HG03097 (cell line): Measurements from ENCODE around the gene SNTG2.
"Not testable (repeated sequence)": the region's sequence is repeated elsewhere in the genome, so short reads cannot be mapped to it uniquely, and the experiment has no call there.

Experiments used
- ATAC-seq: cut with Tn5 transposase; IDR thresholded peaks from one replicate; pipeline ENCODE4 v1.9.1; 2021; ENCODE audit not compliant: unreplicated experiment, low FRiP score

Gene SNTG2

DNA sequence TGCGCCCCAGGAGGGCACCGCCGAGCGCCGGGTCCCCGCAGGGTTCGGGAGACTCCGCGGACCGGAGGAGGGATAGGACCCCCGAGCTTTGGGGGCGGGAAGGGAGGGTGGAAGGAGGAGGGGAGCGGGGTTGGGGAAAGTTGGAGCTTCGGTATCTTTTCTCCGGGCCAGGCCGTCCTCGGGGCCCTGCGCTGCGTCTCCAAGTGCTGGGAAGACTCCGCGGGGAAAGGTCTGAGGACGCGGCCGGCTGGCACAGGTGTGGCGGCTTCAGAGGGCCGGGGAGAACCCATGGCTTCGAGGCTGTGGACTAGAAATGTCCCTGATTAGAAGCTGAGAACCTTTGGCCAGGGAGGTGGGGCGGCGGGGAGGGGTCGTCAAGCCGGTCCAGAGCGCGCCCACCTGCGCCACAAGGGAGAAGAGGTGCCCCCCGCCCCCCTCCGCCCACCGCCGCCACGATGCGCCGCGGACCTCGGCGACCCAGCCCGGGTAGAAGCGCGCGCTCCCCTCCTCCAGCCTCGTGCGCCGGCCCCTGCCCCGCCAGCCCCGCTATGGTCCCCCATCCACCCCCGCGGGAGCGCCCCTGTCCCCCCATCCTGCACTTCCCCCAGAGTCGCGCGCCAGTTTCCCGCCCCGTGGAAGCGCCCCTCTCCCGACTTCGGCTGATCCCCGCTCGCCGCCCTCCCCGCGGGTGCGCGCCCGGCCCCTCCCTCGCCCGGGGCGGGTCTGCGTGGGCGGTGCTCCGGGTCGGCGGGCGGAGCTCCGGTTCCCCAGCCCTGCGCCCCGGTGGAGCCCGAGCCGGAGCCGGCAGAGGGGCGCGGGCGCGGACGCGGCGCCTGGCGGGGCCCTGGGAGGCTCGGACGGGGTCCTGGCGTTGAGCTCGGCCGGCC, at the start of gene SNTG2:
TSS of gene SNTG2 (plus strand) at position 770 of the 887 bp plus-strand sequence. CDS start 148 bp downstream, outside the sequence.
- no peak for ATAC-seq

DNA sequence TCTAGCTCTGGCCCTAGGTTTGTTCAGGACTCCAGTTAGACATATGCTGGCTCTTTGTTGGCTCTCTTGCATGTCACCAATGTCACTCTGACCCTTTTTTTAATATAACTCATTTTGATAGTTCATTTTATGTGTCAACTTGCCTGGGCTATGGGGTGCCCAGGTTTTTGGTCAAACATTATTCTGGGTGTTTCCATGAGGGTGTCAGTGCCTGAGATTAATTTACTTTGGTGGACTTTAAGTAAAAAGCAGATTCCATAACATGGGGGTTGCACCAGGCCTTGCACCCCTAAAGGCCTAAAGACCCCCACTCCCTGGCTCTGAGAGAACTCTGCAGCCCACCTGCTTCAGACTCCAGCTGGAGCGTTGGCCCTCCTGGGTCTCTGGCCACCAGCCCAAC, 48.1 kb upstream of the SNTG2 start:
- ATAC-seq, result no peak

DNA sequence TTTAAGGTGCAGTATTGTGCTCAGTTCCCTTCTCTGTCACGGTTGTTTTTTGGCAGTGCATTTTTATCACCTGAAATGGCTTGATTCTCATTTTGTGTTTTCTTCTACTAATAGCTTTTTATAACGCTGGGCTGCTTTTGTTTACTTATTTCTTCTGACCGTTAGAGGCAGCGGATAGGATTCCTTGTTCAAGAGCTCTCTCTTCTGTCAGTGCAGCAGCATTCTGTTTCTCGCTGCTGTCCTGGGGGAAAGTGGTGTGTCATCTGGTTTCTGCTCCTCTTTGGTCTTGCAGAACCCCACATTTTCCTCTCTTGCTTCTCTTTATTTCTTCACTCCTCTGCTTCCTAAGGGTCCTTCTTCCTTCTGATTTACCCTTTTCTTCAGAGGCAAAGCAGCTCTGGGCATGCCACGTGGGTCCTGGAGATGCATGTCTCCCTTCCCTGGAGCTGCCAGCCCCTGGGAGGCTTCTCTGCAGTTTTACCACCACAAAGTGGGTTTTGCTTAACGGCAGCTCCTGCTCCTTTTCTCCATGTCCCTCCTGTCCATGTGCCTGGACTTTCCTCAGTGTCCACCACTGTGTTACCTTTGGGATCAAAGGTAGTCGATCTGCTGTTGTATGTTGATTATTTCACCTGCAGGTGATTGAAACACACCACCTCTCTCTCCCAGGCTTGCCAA, 47.3 kb upstream of the SNTG2 start:
- ATAC-seq, result no peak

DNA sequence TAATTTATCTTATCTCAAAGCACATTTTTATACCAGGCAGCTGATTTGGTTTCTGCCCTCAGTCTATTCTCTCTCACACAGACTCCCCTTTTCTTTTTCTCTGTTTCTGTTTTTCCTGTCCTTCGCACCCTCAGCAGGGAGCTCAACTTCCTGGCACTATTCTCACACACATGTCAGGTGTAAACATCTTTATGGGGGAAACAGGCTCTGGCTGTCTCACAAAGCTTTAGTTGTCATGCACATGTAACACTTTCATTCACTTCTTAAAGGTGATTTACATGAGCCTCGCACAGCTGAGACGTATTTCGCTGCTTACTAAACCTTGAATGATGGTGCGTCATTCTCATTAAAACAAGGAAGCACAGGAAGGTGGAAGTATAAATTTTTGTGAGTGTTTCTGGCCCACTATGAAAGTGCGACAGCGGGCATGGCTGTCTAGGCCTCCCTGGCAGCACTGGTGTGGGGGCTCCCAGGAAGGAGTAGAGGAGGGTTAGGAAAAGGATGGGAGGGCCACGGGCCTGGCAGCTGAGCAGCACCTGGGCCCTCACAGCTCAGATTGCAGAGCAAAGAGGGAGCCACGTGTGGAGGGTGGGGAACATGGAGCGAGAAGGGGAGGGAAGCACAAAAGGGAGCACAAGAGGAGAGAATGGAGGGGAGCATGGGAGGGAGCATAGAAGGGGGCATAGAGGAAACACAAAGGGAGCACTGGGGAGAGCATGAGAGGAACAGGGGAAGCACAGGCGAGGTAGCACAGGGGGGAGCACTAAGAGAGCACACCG, 46.2 kb upstream of the SNTG2 start:
- no peak for ATAC-seq

DNA sequence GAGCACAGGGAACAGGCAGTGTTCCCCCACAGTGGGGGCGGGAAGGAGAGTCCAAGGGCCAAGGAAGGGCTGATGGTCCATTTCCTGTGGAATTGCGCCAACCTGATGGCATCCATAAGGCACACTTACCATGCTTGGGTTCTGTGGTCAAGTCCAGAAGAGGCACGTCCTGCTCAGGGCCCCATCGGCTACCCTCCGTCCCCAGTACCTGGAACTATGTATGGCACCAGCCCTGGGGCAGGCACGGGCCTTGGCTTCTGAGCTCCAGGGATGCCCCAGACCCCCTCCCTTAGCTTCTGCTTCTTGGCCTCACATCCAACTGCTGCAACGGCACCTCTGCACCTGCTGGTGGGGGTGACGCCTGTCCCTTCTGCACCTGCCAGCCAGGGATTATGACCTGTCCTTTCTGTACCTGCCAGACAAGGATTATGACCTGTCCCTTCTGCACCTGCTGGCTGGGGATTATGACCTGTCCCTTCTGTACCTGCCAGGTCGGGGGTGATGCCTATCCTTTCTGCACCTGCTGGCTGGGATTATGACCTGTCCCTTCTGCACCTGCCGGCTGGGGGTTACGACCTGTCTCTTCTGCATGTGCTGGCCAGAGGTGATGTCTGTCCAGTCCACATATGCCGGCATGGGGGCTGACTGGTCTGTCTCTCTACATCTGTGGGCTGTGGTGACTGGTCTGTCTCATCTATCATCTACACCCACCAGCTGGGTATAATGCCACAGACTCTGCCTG, 45.4 kb upstream of the SNTG2 start:
- no peak for ATAC-seq

DNA sequence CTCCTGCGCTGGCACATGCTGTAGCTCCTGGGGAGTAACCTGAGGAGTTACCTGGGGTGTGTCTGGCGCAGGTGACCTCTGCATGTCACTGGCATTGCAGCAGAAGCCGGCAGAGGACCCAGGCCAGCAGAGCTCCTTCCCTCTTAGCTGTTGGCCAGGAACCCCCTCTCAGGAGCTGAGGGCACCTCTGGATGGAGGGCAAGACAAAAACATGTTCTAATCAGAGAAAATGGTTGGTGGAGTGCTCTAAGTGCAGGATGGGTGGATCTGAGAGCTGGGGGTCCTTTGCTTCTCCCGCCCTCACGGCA, 44.9 kb upstream of the SNTG2 start:
- no peak for ATAC-seq

DNA sequence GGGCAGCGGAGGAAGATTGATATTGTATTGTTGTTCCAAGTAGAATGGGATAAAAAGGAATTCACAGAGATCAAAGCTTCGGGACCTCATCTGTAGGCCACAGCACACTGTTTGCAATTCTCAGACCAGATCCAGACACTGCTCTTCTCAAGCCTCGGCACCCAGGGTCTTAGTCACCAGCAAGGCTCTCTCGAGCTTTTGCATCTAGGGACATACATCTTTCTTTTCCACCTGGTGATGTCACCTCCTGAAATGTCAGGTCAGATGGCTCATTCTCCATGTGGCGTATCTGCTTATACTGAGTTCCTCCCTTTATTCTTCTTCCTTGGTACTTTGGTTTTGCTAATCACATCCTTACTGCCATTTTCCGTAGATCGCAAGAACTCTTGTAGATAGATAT, 42.9 kb upstream of the SNTG2 start:
- ATAC-seq, result no peak

DNA sequence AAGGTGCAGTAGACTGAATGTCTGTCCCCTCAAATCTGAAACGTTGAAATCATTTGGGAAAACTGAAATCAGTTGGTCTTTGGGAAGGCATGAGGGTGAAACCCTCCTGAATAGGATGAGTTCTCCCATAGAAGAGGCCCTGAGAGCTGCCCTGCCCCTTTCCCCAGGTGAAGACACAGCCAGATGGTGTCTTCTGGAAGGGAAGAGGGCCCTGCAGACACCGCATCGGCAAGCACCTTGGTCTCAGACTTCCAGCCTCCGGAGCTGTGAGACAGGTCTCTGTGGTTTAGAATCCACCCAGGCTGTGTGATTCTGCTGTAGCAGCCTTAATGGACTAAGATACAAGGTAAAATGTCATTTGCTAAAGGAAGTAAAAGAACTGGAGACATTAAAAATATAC, 42.1 kb upstream of the SNTG2 start:
- ATAC-seq, result no peak

DNA sequence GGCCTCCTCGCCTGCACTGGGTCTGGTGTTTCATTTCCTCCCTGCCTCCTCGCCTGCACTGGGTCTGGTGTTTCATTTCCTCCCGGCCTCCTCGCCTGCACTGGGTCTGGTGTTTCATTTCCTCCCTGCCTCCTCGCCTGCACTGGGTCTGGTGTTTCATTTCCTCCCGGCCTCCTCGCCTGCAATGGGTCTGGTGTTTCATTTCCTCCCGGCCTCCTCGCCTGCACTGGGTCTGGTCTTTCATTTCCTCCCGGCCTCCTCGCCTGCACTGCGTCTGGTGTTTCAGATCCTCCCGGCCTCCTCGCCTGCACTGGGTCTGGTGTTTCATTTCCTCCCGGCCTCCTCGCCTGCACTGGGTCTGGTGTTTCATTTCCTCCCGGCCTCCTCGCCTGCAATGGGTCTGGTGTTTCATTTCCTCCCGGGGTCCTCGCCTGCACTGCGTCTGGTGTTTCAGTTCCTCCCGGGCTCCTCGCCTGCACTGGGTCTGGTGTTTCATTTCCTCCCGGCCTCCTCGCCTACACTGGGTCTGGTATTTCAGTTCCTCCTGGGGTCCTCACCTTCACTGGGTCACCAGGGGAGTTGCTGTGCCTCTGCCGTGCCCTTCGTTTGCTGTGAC, 40.8 kb upstream of the SNTG2 start:
- not testable (repeated sequence) for ATAC-seq

DNA sequence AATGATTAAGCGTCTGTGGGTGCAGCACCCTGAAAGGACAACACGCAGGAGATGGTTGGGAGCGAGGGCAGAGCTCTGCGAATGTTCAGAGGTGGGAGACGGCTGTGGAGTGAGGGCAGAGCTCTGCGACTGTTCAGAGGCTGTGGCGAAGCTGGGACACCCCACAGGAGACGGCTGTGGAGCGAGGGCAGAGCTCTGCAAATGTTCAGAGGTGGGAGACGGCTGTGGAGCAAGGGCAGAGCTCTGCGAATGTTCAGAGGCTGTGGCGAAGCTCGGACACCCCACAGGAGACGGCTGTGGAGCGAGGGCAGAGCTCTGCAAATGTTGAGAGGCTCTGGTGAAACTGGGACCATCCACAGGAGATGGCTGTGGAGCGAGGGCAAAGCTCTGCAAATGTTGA, 40.0 kb upstream of the SNTG2 start:
- no peak for ATAC-seq

DNA sequence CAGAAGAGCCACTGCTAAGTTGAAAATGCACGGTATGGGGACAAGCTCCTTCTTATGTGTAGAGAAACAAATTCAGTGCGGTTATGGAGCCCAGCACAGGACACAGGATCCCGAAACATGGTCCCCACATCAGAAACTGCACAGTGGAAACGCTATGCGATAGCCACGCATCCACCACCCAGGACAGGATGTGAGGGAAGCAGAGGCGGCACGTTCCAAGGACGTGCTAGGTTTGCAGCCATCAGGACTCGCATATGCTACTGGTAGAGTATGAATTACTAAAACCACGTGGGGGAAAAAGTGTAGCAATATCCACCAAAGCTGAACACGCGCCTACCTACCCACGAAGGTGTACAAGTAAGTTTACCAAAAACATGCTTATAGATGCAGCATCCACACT, 34.7 kb upstream of the SNTG2 start:
- ATAC-seq, result no peak

DNA sequence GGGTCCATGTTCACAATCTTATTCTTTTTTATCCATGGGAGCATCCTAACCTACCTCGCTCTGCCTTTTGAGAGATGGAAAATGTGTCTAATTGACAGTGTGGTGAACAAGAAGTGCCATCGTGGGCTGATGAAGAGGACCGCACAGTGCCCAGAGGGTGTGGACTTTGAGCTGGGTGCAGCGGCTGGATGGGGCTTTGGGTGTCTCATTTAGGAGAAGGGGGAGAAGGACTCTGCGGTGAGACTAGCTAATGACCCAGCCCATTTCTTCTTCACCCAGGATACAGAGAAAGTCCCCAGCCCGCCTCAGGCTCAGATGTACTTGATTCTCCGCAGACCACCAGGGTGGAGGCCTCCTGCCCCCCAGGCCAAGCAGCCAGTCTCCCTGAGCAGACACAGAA, 33.7 kb upstream of the SNTG2 start:
- no peak for ATAC-seq

DNA sequence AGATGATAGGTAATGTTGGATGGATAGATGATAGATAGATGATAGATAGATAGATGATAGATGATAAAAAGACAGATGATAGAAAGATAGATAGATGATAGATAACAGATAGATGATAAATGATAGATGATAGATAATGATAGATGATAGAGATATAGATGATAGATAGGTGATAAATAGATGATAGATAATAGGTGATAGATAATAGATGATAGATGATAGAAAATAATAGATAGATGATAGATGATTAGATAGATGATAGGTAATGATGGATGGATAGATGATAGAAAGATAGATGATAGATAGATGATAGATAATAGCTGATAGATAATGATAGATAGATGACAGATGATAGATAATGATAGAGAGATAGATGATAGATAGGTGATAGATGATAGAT, 31.0 kb upstream of the SNTG2 start:
- no peak for ATAC-seq

DNA sequence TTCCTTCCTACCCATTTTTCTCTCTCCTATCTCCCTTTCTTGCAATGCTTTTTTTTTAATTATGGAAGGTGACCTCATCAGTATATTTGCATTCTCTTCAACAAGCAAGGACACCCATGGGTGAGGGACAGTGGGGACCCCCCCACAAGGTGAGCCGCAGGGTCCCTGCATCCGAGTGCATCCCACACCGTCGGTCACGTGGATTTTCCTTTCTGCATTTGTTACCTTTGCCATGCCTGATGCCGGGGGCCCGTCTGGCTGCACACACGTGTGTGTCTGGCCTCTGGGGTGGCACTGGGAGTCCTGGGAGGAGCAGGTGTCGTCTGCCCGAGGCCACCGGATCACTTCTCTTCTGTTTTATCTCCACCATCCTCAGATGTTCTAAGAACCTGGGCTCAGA, 30.1 kb upstream of the SNTG2 start:
- no peak for ATAC-seq

DNA sequence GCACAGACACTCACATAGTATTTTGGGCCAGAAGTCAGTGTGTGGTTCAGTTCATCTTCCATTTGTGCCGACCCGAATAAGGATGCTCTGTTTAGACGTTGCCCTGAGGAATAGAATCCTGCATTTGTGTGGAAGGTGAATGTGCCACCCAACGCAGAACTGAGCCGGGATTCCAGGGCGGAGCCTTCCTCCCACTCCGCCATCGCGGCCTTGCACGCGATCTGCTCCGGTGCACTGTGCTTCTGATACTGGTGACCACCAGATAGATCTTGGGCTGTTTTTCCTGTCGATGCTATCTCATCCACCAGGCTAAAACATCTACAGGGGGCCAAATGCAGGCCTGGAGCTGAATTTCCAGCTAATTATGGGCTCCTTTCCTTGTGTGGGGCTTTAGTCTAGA, 29.6 kb upstream of the SNTG2 start:
- no peak for ATAC-seq

DNA sequence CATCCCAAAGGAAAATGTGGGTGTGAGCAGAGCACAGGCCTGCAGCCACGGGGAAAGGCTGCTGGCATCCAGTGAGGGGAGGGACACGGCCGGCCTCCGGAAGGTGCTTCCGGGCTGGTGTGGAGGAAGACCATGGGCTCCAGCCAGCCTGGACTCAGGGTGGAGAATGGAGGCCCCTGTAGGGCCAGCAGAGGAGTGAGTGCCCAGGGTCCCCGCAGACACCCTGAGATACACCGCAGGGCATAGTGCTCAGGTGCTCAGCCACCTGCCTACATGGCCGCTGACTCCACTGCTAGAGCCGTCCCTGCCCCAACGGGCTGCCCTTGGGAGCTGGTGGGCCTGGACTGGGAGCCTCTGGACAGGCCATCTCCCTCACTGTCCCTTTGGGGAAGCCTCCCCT, 28.5 kb upstream of the SNTG2 start:
- no peak for ATAC-seq

DNA sequence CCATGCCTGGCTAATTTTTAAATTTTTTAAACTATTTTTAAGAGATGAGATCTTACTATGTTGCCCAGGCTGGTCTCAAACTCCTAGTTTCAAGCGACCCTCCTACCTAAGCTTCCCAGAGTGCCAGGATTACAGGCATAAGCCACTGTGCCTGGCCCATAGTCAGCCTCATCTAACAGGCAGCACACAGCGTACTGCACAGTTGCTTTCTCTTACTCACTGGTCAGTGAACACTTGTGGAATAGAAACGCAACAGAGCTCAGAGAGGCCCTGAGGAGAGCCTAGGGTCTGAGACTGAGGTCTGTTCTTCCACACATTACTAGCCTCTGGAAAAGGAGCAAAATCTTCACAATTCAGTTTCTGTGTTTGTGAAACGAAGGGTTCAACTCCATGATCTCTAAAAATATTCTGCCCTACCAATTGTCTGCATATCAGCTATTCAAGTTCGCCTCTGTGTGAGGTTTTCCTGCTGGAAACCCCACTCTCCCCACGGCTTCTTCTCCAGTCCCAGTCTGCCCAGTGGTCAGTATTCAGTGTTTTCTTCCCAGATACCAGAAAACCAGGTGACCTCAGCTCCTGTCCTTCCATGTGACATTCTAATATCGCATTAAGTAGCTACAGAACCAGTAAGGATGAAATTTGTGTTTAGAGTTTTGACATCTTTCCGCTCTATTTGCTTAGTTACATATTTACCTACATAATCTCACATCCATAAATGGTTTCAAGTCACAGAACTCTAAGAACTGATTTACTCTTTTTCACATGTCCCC, 26.6 kb upstream of the SNTG2 start:
- ATAC-seq, result no peak

DNA sequence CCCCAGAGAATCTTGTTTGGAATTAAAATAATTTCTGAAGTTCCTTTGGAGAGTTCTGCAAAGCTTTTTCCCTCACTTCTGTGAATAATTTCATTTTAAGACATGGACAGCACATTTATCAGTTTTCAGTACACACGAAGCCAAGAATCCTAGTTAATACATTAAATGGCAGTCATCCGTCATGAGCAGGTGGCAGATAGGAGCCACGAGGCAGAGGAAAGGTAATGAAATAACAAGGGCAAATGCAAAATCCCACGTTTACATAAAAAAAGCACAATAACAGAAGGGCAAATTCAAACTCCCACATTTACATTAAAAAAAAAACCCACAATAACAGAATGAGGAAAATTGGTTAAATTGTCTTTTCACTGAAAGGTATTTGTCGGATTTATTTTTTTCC, 25.9 kb upstream of the SNTG2 start:
- no peak for ATAC-seq

DNA sequence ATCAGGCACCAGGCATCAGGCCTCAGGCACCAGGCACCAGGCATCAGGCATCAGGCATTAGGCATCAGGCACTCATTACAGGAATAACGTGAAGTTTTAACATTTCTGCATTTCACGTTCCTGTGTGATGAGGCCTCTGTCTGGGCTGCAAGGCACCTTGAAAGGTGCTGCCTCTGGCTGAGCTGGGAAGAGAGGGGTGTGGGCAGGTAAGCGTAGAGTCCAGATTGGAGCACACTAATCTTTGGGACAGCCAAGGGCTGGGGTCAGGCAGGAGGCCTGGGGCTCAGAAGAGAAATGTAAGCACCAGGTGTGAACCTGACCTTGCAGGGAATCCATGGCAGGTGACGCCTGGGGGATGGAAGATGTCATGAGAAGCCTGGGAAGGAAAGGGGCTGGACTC, 25.3 kb upstream of the SNTG2 start:
- ATAC-seq, result no peak

DNA sequence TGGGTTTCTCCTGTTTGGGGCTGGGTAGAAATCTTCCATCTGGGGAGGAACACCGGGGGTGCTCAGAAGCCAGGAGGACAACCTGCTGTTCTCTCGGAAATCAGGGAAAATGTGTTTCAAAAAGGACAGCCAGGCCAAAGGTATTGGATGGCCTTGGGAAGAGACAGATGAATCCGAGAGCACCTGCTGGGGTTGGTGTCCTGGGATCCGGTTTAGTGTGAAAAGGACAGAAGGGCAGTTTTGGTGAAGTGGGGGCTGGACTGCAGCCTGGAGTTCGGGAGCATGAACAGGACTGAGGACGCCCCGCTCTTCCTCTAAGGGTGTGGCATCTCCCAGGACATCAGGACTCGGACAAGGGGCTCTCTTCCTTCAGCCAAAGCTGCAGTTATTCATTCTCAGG, 24.9 kb upstream of the SNTG2 start:
- no peak for ATAC-seq
